ENCODE data around the gene C1orf74. TPM values are rescaled to one million over a fixed set of nuclear protein-coding genes. Genes with fewer than 3 reads are reported as not detected.

C1orf74 gene
- total RNA-seq, 1 experiment from 2014 or later, result 5.6 TPM

GRCh38 chr1:209787551-209787950 is 3.2 kb upstream of the C1orf74 start:
- DNase-seq (ENCODE audit: low read depth, low spot score) (no peak), ATAC-seq (no peak)
- TF ChIP-seq SP1 (IDR thresholded peaks at IDR 0.05; ENCODE audit: low read depth) (no peak), FOSL1 (IDR thresholded peaks at IDR 0.05; ENCODE audit: low read depth) (no peak), REST (IDR thresholded peaks at IDR 0.05; ENCODE audit: low read depth) (no peak), ZBTB33 (IDR thresholded peaks at IDR 0.05; ENCODE audit: extremely low read depth, insufficient replicate concordance, low read length) (no peak), ZFX (IDR thresholded peaks at IDR 0.05) (no peak), CEBPB (IDR thresholded peaks at IDR 0.05; ENCODE audit: low read depth) (no peak), JUND (IDR thresholded peaks at IDR 0.05) (no peak), TCF7L2 (IDR thresholded peaks at IDR 0.05; ENCODE audit: borderline replicate concordance, extremely low read depth, insufficient read depth, insufficient read length) (no peak), EZH2phosphoT487 (IDR thresholded peaks at IDR 0.05; ENCODE audit: borderline replicate concordance) (no peak), CBX3 (IDR thresholded peaks at IDR 0.05; ENCODE audit: low read depth) (no peak), SIN3A (IDR thresholded peaks at IDR 0.05; ENCODE audit: low read depth) (no peak), ATF3 (IDR thresholded peaks at IDR 0.05) (no peak), ELF1 (IDR thresholded peaks at IDR 0.05; ENCODE audit: borderline replicate concordance, low read depth) (no peak), MAX (IDR thresholded peaks at IDR 0.05) (no peak)
- Histone ChIP-seq H3K4me1 (ENCODE audit: control insufficient read depth in 1 of 2, insufficient read depth in 2 of 2, low read length in 2 of 2) (peaks cover 6 to 32% of the 10 kb centered on the region in 2 experiments), H3K27me3 (ENCODE audit: insufficient read depth, low read length) (no peaks in the 10 kb centered on the region), H3K9me3 (ENCODE audit: control insufficient read depth in 1 of 2, insufficient read depth in 1 of 2, low read depth in 1 of 2, low read length in 2 of 2) (no peaks in the 10 kb centered on the region), H2AFZ (ENCODE audit: low read depth, low read length, poor library complexity, severe bottlenecking) (no peak overlapping the region), H4K20me1 (ENCODE audit: insufficient read depth) (no peaks in the 10 kb centered on the region), H3K27ac (ENCODE audit: low read depth, low read length) (no peak overlapping the region), H3K4me2 (ENCODE audit: low read length) (no peak overlapping the region), H3K9ac (ENCODE audit: low read length) (no peak overlapping the region), H3K36me3 (ENCODE audit: control insufficient read depth in 1 of 2, insufficient read depth in 2 of 2, low read length in 2 of 2) (peaks cover 9 to 12% of the 10 kb centered on the region in 2 experiments; a peak in 2 of 4 replicates), H3K79me2 (ENCODE audit: insufficient read depth, low read length) (peaks cover 18% of the 10 kb centered on the region), H3K9me2 (ENCODE audit: insufficient read depth) (no peaks in the 10 kb centered on the region), H3K4me3 (replicated peaks in 1 of 2; ENCODE audit: low read depth in 1 of 2, low read length in 2 of 2) (no peak overlapping the region)
- ChIA-PET CTCF (no interaction called here), POLR2A (no interaction called here), RAD21 (ENCODE audit: low non-redundant PET in 1 of 2, low total read pairs in 2 of 2, uncharacterized antibody in 2 of 2, unreplicated experiment in 2 of 2) (no interaction called here)
- intact Hi-C loops (cut with micrococcal nuclease), result no loop called here
- BruUV-seq (replicated peaks), result no TSS peak
